ENCODE measurements around the gene RNU2-1.
A peak's percentile ranks its signal among the peaks of the same experiment; 100 is the strongest.
"Not testable (repeated sequence)": the region's sequence is repeated elsewhere in the genome, so short reads cannot be mapped to it uniquely, and the experiment has no call there.

Gene RNU2-1

GRCh38 chr17:43216369-43216761 lies 17.4 kb downstream of the RNU2-1 start:
- DNase-seq (ENCODE audit: low spot score) = no peak

- no peak for DNase-seq (ENCODE audit: low spot score)
These were observed 18.4 kb downstream of the RNU2-1 start for GRCh38 chr17:43215341-43215740.

- no peak for DNase-seq (ENCODE audit: low spot score)
These were observed 20.2 kb downstream of the RNU2-1 start for GRCh38 chr17:43213545-43213944.

GRCh38 chr17:43212641-43213490 lies 20.9 kb downstream of the RNU2-1 start:
- DNase-seq (ENCODE audit: low spot score) = no peak

- DNase-seq (ENCODE audit: low spot score) = peak; percentile 93
These were observed 22.0 kb downstream of the RNU2-1 start, which contains the start of gene TMEM106A for GRCh38 chr17:43211480-43212402. Gene TMEM106A (plus strand): TSS chr17:43211875. CDS start chr17:43213042, 1,167 bp downstream.

- no peak for DNase-seq (ENCODE audit: low spot score)
These were observed 22.7 kb downstream of the RNU2-1 start for GRCh38 chr17:43211123-43211479.

- DNase-seq (ENCODE audit: low spot score) = no peak
These were observed 23.2 kb downstream of the RNU2-1 start for GRCh38 chr17:43210576-43210975.

- not testable (repeated sequence) for DNase-seq (ENCODE audit: low spot score)
These were observed 30.8 kb downstream of the RNU2-1 start for GRCh38 chr17:43203013-43203412.

GRCh38 chr17:43200127-43200526 lies 33.6 kb downstream of the RNU2-1 start:
- no peak for DNase-seq (ENCODE audit: low spot score)

- no peak for DNase-seq (ENCODE audit: low spot score)
These were observed 34.1 kb downstream of the RNU2-1 start for GRCh38 chr17:43199633-43200032.

GRCh38 chr17:43193251-43193650 lies 40.5 kb downstream of the RNU2-1 start:
- DNase-seq (ENCODE audit: low spot score) = no peak

GRCh38 chr17:43186656-43187055 lies 47.1 kb downstream of the RNU2-1 start:
- DNase-seq (ENCODE audit: low spot score) = not testable (repeated sequence)

GRCh38 chr17:43183921-43184320 lies 49.9 kb downstream of the RNU2-1 start:
- DNase-seq (ENCODE audit: low spot score) = no peak

Measured in iPS-NIHi11 (cell line).